IMR-90 (cell line): ENCODE measurements around the gene HMCN1. TPM values are rescaled to one million over a fixed set of nuclear protein-coding genes. Genes with fewer than 3 reads are reported as not detected.

Source experiments
- ATAC-seq: fragments of 200-7000 bp; cut with Tn5 transposase; 2 replicates; pipeline ENCODE4 v1.9.1; 2020; ENCODE audit warnings: low read depth, mild to moderate bottlenecking, moderate library complexity
- BruUV-seq: library from RNA; stranded (reverse); fragments of 400-500 nt; replicated peaks from 2 replicates; lab custom pipeline; 2021; lab: Mats Ljungman, UMichigan
- CTCF ChIA-PET: fragments of 300-600 bp; formaldehyde crosslinking; extraction: SDS; loops from one replicate; lab custom pipeline; 2021; ENCODE audit warnings: antibody characterized with exemption; lab: Yijun Ruan, JAX
- POLR2A ChIA-PET: fragments of 300-600 bp; sonication (Branson Sonifier 250); formaldehyde crosslinking; loops from one replicate; lab custom pipeline; 2022; ENCODE audit warnings: antibody characterized with exemption; ENCODE audit not compliant: unreplicated experiment; lab: Charles Lee
- DNase-seq: peaks from one replicate; pipeline ENCODE4 v3.0.0; 2013
- H2AFZ ChIP-seq: replicated peaks from 2 replicates; pipeline ENCODE3; 2013; ENCODE audit warnings: low read length, mild to moderate bottlenecking; ENCODE audit not compliant: poor library complexity
- H2AK5ac ChIP-seq: 2 replicates; pipeline ENCODE4 v1.6.1; 2013; ENCODE audit warnings: low read depth, low read length, inconsistent platforms
- H2AK9ac ChIP-seq: replicated peaks from 2 replicates; pipeline ENCODE3; 2013; ENCODE audit warnings: mild to moderate bottlenecking, low read depth, low read length, moderate library complexity; ENCODE audit not compliant: poor library complexity
- H2BK120ac ChIP-seq: 2 replicates; pipeline ENCODE4 v1.6.1; 2013; ENCODE audit warnings: low read depth, low read length, inconsistent platforms
- H2BK15ac ChIP-seq: 3 replicates; pipeline ENCODE4 v1.6.1; 2013; ENCODE audit warnings: low read depth, low read length, inconsistent platforms
- H2BK20ac ChIP-seq: 2 replicates; pipeline ENCODE4 v1.6.1; 2013; ENCODE audit warnings: low read depth, mild to moderate bottlenecking, inconsistent platforms, low read length, moderate library complexity
- H2BK5ac ChIP-seq: 2 replicates; pipeline ENCODE4 v1.6.1; 2013; ENCODE audit warnings: mild to moderate bottlenecking, low read depth, low read length, inconsistent platforms; ENCODE audit not compliant: poor library complexity, severe bottlenecking
- H3K14ac ChIP-seq: replicated peaks from 2 replicates; pipeline ENCODE4 v1.6.1; 2013; ENCODE audit warnings: low read depth, low read length, inconsistent platforms
- H3K18ac ChIP-seq: 2 replicates; pipeline ENCODE4 v1.6.1; 2013; ENCODE audit warnings: low read depth, low read length, control low read depth
- H3K23ac ChIP-seq: 2 replicates; pipeline ENCODE4 v1.6.1; 2013; ENCODE audit warnings: low read depth, low read length, inconsistent platforms
- H3K27ac ChIP-seq: 2 replicates; pipeline ENCODE4 v1.5.1; 2013; ENCODE audit warnings: mild to moderate bottlenecking, control low read depth, low read length; ENCODE audit not compliant: insufficient read depth
- H3K27me3 ChIP-seq: 2 replicates; pipeline ENCODE4 v1.6.1; 2013; ENCODE audit warnings: low read length; ENCODE audit not compliant: control insufficient read depth, insufficient read depth
- H3K36me3 ChIP-seq: 2 replicates; pipeline ENCODE4 v1.6.1; 2013; ENCODE audit warnings: low read length, mixed read lengths; ENCODE audit not compliant: control insufficient read depth, insufficient read depth
- H3K4ac ChIP-seq: 2 replicates; pipeline ENCODE4 v1.6.1; 2013; ENCODE audit warnings: low read depth, low read length, inconsistent platforms
- H3K4me1 ChIP-seq: 2 replicates; pipeline ENCODE4 v1.6.1; 2013; ENCODE audit warnings: low read length, mixed read lengths; ENCODE audit not compliant: control insufficient read depth, insufficient read depth
- H3K4me2 ChIP-seq: 2 replicates; pipeline ENCODE4 v1.6.1; 2013; ENCODE audit warnings: low read depth, mild to moderate bottlenecking, control low read depth, low read length, moderate library complexity
- H3K4me3 ChIP-seq: 2 replicates; pipeline ENCODE4 v1.5.1; 2013; ENCODE audit warnings: low read depth, mild to moderate bottlenecking, control low read depth, low read length, moderate library complexity; ENCODE audit not compliant: insufficient read depth
- H3K56ac ChIP-seq: 2 replicates; pipeline ENCODE4 v1.6.1; 2013; ENCODE audit warnings: low read length, inconsistent platforms; ENCODE audit not compliant: insufficient read depth; ENCODE audit errors: extremely low read depth
- H3K79me1 ChIP-seq, 2 experiments: 2 replicates each; pipeline ENCODE4 v1.6.1; 2013; ENCODE audit warnings: low read length in 2 of 2, inconsistent platforms in 1 of 2, low read depth in 1 of 2
- H3K9ac ChIP-seq: 2 replicates; pipeline ENCODE4 v1.6.1; 2013; ENCODE audit warnings: low read depth, low read length, control low read depth
- H3K9me1 ChIP-seq: 2 replicates; pipeline ENCODE4 v1.6.1; 2013; ENCODE audit warnings: low read length, inconsistent platforms; ENCODE audit not compliant: insufficient read depth
- H3K9me3 ChIP-seq: 2 replicates; pipeline ENCODE4 v1.6.1; 2013; ENCODE audit warnings: low read length; ENCODE audit not compliant: control insufficient read depth, insufficient read depth
- H4K20me1 ChIP-seq: 2 replicates; pipeline ENCODE4 v1.6.1; 2013; ENCODE audit warnings: low read length, inconsistent platforms; ENCODE audit not compliant: insufficient read depth
- H4K5ac ChIP-seq: 2 replicates; pipeline ENCODE4 v1.6.1; 2013; ENCODE audit warnings: mild to moderate bottlenecking, low read depth, low read length, control low read depth
- H4K8ac ChIP-seq, 2 experiments: 2 replicates each; pipeline ENCODE4 v1.6.1; 2013; ENCODE audit warnings: low read depth in 2 of 2, low read length in 2 of 2, control low read depth in 1 of 2, inconsistent platforms in 1 of 2
- H4K91ac ChIP-seq: 2 replicates; pipeline ENCODE4 v1.6.1; 2013; ENCODE audit warnings: low read depth, low read length, inconsistent platforms; ENCODE audit not compliant: insufficient read depth
- BHLHE40 ChIP-seq: fragments of 150-350 bp; IDR thresholded peaks from 2 replicates; pipeline ENCODE4 v1.6.1; 2016; ENCODE audit warnings: mild to moderate bottlenecking, low read depth, low read length
- CTCF ChIP-seq: conservative IDR thresholded peaks from 2 replicates; pipeline ENCODE4 v1.5.1; 2012; ENCODE audit warnings: mild to moderate bottlenecking, low read depth, low read length, improper control_type of control experiment
- MXI1 ChIP-seq: IDR thresholded peaks from 2 replicates; pipeline ENCODE4 v1.6.1; 2012; ENCODE audit warnings: low read depth, mild to moderate bottlenecking, low read length, moderate library complexity, borderline replicate concordance
- NFE2L2 ChIP-seq: fragments of 150-350 bp; IDR thresholded peaks from 2 replicates; pipeline ENCODE4 v1.6.1; 2016; ENCODE audit warnings: low read depth, mild to moderate bottlenecking, low read length
- POLR2A ChIP-seq: IDR thresholded peaks from 2 replicates; pipeline ENCODE4 v1.6.1; 2012; ENCODE audit warnings: mild to moderate bottlenecking, low read depth, low read length
- USF2 ChIP-seq: fragments of 150-350 bp; IDR thresholded peaks from 2 replicates; pipeline ENCODE4 v1.6.1; 2017; ENCODE audit warnings: mild to moderate bottlenecking, antibody characterized with exemption, low read length, low read depth
- WGBS, 2 experiments: methylation state at CpG; one replicate each; pipeline versions ENCODE4 v1.1.5 to v1.1.7; 2013; ENCODE audit warnings: missing lambda C conversion rate in 2 of 2; ENCODE audit not compliant: insufficient read length in 1 of 2; ENCODE audit errors: extremely low coverage in 2 of 2; 5-methylcytosine and 5-hydroxymethylcytosine counted together
- dilution Hi-C: fragments of 300-500 bp; cut with HindIII; formaldehyde crosslinking; loops from one replicate; pipeline ENCODE4 v1.14.3; 2018; ENCODE audit warnings: low sequenced_read_pairs; ENCODE audit not compliant: unreplicated experiment
- in situ Hi-C: fragments of 300-500 bp; cut with MboI; formaldehyde crosslinking; loops from 3 replicates; pipeline ENCODE4 v1.14.3; 2019; ENCODE audit warnings: low sequenced_read_pairs, inconsistent platforms, mixed read lengths
- intact Hi-C: fragments of 100-400 bp; cut with micrococcal nuclease; formaldehyde crosslinking; loops from 2 replicates; pipeline ENCODE4 v1.10.0; 2022
- polyA plus RNA-seq, 3 experiments: library from polyadenylated mRNA; depleted of rRNA; stranded (reverse); fragments of >200 nt; gene quantifications; 2 replicates each; pipeline ENCODE4 v1.2.3, GENCODE V29; 2012; ENCODE audit warnings: low replicate concordance in 1 of 3
- total RNA-seq: library from RNA; depleted of rRNA; stranded (reverse); fragments of >200 nt; gene quantifications from 2 replicates; pipeline ENCODE4 v1.2.3, GENCODE V29; 2012

HMCN1 gene
- total and polyA plus RNA-seq, 2 of the 4 experiments (the other 2 are of a cell fraction), result 6.1 to 11.7 TPM

GRCh38 chr1:186194107-186194756, 460.0 kb downstream of the HMCN1 start:
- no peaks in the 10 kb centered on the region for H3K36me3 ChIP-seq
- no peak overlapping the region for H2BK5ac ChIP-seq
- peaks cover 14% of the 10 kb centered on the region for H3K9me1 ChIP-seq
- H3K27ac ChIP-seq, result no peak overlapping the region
- H3K4ac ChIP-seq, result no peak overlapping the region
- H3K56ac ChIP-seq, result no peak overlapping the region
- in situ Hi-C loops, result no loop called here
- H3K23ac ChIP-seq, result no peak overlapping the region
- intact Hi-C loops, result no loop called here
- H2AK5ac ChIP-seq, result no peak overlapping the region
- no peak overlapping the region for H3K14ac ChIP-seq
- H3K18ac ChIP-seq, result no peak overlapping the region
- H3K4me3 ChIP-seq, result no peak overlapping the region
- 88% methylated on average over 1 of the region's 2 CpGs; no CpG with 5 or more reads in 1 of the 2 experiments for WGBS, 2 experiments
- no peak for TF ChIP-seq NFE2L2
- TF ChIP-seq CTCF, result no peak
- TF ChIP-seq BHLHE40, result no peak
- TF ChIP-seq USF2, result no peak
- TF ChIP-seq MXI1, result no peak
- no peak for TF ChIP-seq POLR2A
- no peak for ATAC-seq
- no peak overlapping the region for H4K91ac ChIP-seq
- H3K4me2 ChIP-seq, result no peak overlapping the region
- dilution Hi-C loops, result no loop called here
- H4K5ac ChIP-seq, result no peak overlapping the region
- 0 out of 3 replicates have a peak overlapping the region, but pooled peaks have one; percentile 18 for H2BK15ac ChIP-seq
- H2BK20ac ChIP-seq, result no peak overlapping the region
- BruUV-seq, result no TSS peak
- ChIA-PET CTCF (no interaction called here), POLR2A (no interaction called here)
- no peak overlapping the region for H2AK9ac ChIP-seq
- no peak for DNase-seq
- peaks cover 7% of the 10 kb centered on the region for H3K4me1 ChIP-seq
- H2AFZ ChIP-seq, result no peak overlapping the region
- H3K27me3 ChIP-seq, result no peaks in the 10 kb centered on the region
- H3K79me1 ChIP-seq, result peaks cover 0 to 3% of the 10 kb centered on the region in 2 experiments; a peak in 1 of 4 replicates
- H2BK120ac ChIP-seq, result no peak overlapping the region
- H3K9me3 ChIP-seq, result no peaks in the 10 kb centered on the region
- no peaks in the 10 kb centered on the region for H4K20me1 ChIP-seq
- H3K9ac ChIP-seq, result no peak overlapping the region
- no peak overlapping the region for H4K8ac ChIP-seq
